WTC11 (cell line): ENCODE results near the gene FZR1. TPM values are rescaled to one million over a fixed set of nuclear protein-coding genes. Genes with fewer than 3 reads are reported as not detected.

Experiments
- ATAC-seq: fragments of 200-7000 bp; cut with Tn5 transposase; 2 replicates; pipeline ENCODE4 v1.10.0; 2021; ENCODE audit warnings: mild to moderate bottlenecking, moderate library complexity
- CTCF ChIA-PET: fragments of 300-600 bp; sonication (Branson Sonifier 250); formaldehyde crosslinking; loops from one replicate; lab custom pipeline; 2021; ENCODE audit warnings: antibody characterized with exemption; lab: Charles Lee
- POLR2A ChIA-PET: fragments of 350-600 bp; sonication (Branson Sonifier 250); formaldehyde crosslinking; loops from one replicate; lab custom pipeline; 2021; ENCODE audit warnings: antibody characterized with exemption; lab: Charles Lee
- DNase-seq: peaks from one replicate; pipeline ENCODE4 v3.0.0; 2021; ENCODE audit warnings: low spot score
- H3K27ac Mint-ChIP-seq: 2 replicates; pipeline ENCODE4 v1.8.0; 2021; ENCODE audit warnings: mixed read lengths
- H3K27me3 Mint-ChIP-seq: 2 replicates; pipeline ENCODE4 v1.8.0; 2021; ENCODE audit warnings: low read depth, mild to moderate bottlenecking, moderate library complexity, mixed read lengths
- H3K36me3 Mint-ChIP-seq: 2 replicates; pipeline ENCODE4 v1.8.0; 2021; ENCODE audit warnings: mixed read lengths
- H3K4me1 Mint-ChIP-seq: 2 replicates; pipeline ENCODE4 v1.8.0; 2022; ENCODE audit warnings: mixed read lengths
- H3K4me3 Mint-ChIP-seq: 2 replicates; pipeline ENCODE4 v1.8.0; 2021; ENCODE audit warnings: mild to moderate bottlenecking, moderate library complexity, mixed read lengths
- H3K9me3 Mint-ChIP-seq: 2 replicates; pipeline ENCODE4 v1.8.0; 2021; ENCODE audit warnings: mixed read lengths
- CREM ChIP-seq: sonication (generic); formaldehyde crosslinking; IDR thresholded peaks from 2 replicates; pipeline ENCODE4 v1.8.1; 2022; ENCODE audit warnings: mild to moderate bottlenecking, missing genetic modification reagents, moderate library complexity
- ELF4 ChIP-seq: sonication (generic); formaldehyde crosslinking; IDR thresholded peaks from 2 replicates; pipeline ENCODE4 v1.8.1; 2022; ENCODE audit warnings: low read depth, mild to moderate bottlenecking, moderate library complexity, missing genetic modification reagents
- ETV6 ChIP-seq: sonication (generic); formaldehyde crosslinking; IDR thresholded peaks from 2 replicates; pipeline ENCODE4 v1.8.1; 2022; ENCODE audit warnings: mild to moderate bottlenecking, missing genetic modification reagents
- FOXK1 ChIP-seq: sonication (generic); formaldehyde crosslinking; IDR thresholded peaks from 2 replicates; pipeline ENCODE4 v1.8.0; 2022; ENCODE audit warnings: mild to moderate bottlenecking, moderate library complexity, missing genetic modification reagents
- GTF2I ChIP-seq: fragments of 250-450 bp; sonication (Bioruptor Pico); conservative IDR thresholded peaks from 2 replicates; pipeline ENCODE4 v1.4.0; 2021; ENCODE audit warnings: mild to moderate bottlenecking
- IRF2 ChIP-seq: sonication (generic); formaldehyde crosslinking; IDR thresholded peaks from 2 replicates; pipeline ENCODE4 v1.8.0; 2022; ENCODE audit warnings: low read depth, missing genetic modification reagents, borderline replicate concordance
- JUN ChIP-seq: sonication (generic); formaldehyde crosslinking; IDR thresholded peaks from 2 replicates; pipeline ENCODE4 v1.8.0; 2023; ENCODE audit warnings: mild to moderate bottlenecking, missing genetic modification reagents
- NFE2L1 ChIP-seq: sonication (generic); formaldehyde crosslinking; IDR thresholded peaks from 2 replicates; pipeline ENCODE4 v1.8.1; 2023; ENCODE audit warnings: missing genetic modification reagents
- NFYB ChIP-seq: sonication (generic); formaldehyde crosslinking; conservative IDR thresholded peaks from 2 replicates; pipeline ENCODE4 v1.8.0; 2022; ENCODE audit warnings: low read depth, missing genetic modification reagents
- NR2C2 ChIP-seq: sonication (generic); formaldehyde crosslinking; IDR thresholded peaks from 2 replicates; pipeline ENCODE4 v1.8.0; 2022; ENCODE audit warnings: mild to moderate bottlenecking, missing genetic modification reagents
- USF1 ChIP-seq: sonication (generic); formaldehyde crosslinking; IDR thresholded peaks from 2 replicates; pipeline ENCODE4 v1.8.0; 2022; ENCODE audit warnings: mild to moderate bottlenecking, missing genetic modification reagents
- ZNF121 ChIP-seq: sonication (generic); formaldehyde crosslinking; IDR thresholded peaks from 2 replicates; pipeline ENCODE4 v1.8.0; 2023; ENCODE audit warnings: missing genetic modification reagents
- ZNF138 ChIP-seq: sonication (generic); formaldehyde crosslinking; conservative IDR thresholded peaks from 2 replicates; pipeline ENCODE4 v1.8.1; 2022; ENCODE audit warnings: mild to moderate bottlenecking, moderate library complexity, missing genetic modification reagents
- ZNF281 ChIP-seq: sonication (generic); formaldehyde crosslinking; IDR thresholded peaks from 2 replicates; pipeline ENCODE4 v1.8.0; 2023; ENCODE audit warnings: mild to moderate bottlenecking, missing genetic modification reagents
- ZNF317 ChIP-seq: sonication (generic); formaldehyde crosslinking; IDR thresholded peaks from 2 replicates; pipeline ENCODE4 v1.8.1; 2023; ENCODE audit warnings: low read depth, mild to moderate bottlenecking, moderate library complexity, missing genetic modification reagents, borderline replicate concordance
- ZNF396 ChIP-seq: fragments of 250-450 bp; sonication (Bioruptor Pico); IDR thresholded peaks from 2 replicates; pipeline ENCODE4 v1.8.0; 2021; ENCODE audit warnings: mild to moderate bottlenecking, moderate library complexity, borderline replicate concordance
- ZNF416 ChIP-seq: fragments of 250-450 bp; sonication (Bioruptor Pico); IDR thresholded peaks from 2 replicates; pipeline ENCODE4 v1.9.0; 2021; ENCODE audit warnings: mild to moderate bottlenecking, inconsistent platforms
- ZNF423 ChIP-seq: fragments of 250-450 bp; sonication (Bioruptor Pico); IDR thresholded peaks from 2 replicates; pipeline ENCODE4 v2.1.2; 2022; ENCODE audit warnings: mild to moderate bottlenecking, moderate library complexity
- total RNA-seq: library from RNA; stranded (reverse); gene quantifications from 3 replicates; pipeline ENCODE4 v1.2.3, GENCODE V29; 2021
- TF ChIP-seq, protein P1 (sequence below): fragments of 250-450 bp; sonication (Bioruptor Pico); conservative IDR thresholded peaks from 2 replicates; pipeline ENCODE4 v1.9.0; 2021; ENCODE audit warnings: mild to moderate bottlenecking
- TF ChIP-seq, protein P2 (sequence below): sonication (generic); formaldehyde crosslinking; IDR thresholded peaks from 2 replicates; pipeline ENCODE4 v1.8.0; 2023; ENCODE audit warnings: missing genetic modification reagents
- TF ChIP-seq, protein P3 (sequence below): sonication (generic); formaldehyde crosslinking; IDR thresholded peaks from 2 replicates; pipeline ENCODE4 v1.8.1; 2023; ENCODE audit warnings: mild to moderate bottlenecking, missing genetic modification reagents, moderate library complexity

FZR1 gene
- total RNA-seq, 1 experiment from 2014 or later = 60.8 TPM

- H3K4me3 Mint-ChIP-seq = no peak overlapping the region
- peaks cover 9% of the 10 kb centered on the region for H3K4me1 Mint-ChIP-seq
- H3K9me3 Mint-ChIP-seq = peaks cover 4% of the 10 kb centered on the region
- ChIA-PET POLR2A (interaction anchor here (0.7 kb wide), 1 partner anchor 1112 kb away, joined by 4 read pairs; the partner anchor contains the start of gene TIMM13), CTCF (interaction anchor here (0.6 to 3.4 kb wide), 2 partner anchors 13 to 14 kb away, joined by 3 to 22 read pairs; no protein-coding TSS in a partner anchor)
- ATAC-seq (no peak), DNase-seq (no peak)
- TF ChIP-seq GTF2I (CRISPR knock-in tag) = peak; percentile 81; the same call in 1 of the 2 replicates
- TF ChIP-seq, protein P1, sequence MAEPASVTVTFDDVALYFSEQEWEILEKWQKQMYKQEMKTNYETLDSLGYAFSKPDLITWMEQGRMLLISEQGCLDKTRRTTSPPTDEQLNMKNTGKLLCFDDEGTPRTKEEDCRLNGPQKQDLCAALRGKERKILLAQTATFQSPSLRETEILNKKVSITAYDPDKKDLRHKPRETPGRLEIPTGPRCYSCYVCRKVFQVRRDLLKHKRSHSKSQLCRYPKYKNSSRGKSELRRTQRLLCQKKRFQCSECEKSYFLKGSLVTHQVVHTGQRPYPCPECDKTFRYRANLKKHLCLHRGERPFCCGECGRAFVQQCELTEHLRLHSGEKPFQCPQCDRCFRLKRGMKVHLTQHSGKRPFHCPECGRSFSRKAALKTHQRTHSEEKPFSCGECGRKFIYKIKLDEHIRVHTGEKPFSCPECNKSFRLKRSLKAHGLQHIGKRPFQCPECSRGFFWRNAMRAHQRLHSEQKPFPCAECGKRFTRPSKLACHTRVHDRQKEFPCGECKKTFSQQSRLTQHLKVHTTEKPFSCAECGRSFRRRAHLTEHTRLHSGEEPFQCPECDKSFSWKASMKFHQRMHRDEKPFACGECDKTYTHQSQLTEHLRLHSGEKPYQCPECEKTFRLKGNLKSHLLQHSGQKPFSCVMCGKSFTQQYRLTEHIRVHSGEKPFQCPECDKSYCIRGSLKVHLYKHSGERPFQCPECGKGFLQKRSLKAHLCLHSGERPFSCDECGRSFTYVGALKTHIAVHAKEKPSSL (CRISPR knock-in tag) = no peak
- H3K27me3 Mint-ChIP-seq = no peaks in the 10 kb centered on the region
- H3K27ac Mint-ChIP-seq = no peak overlapping the region
- peaks cover 15% of the 10 kb centered on the region for H3K36me3 Mint-ChIP-seq
Observed at GRCh38 chr19:3539756-3540118, 33.6 kb downstream of the FZR1 start.

DNA sequence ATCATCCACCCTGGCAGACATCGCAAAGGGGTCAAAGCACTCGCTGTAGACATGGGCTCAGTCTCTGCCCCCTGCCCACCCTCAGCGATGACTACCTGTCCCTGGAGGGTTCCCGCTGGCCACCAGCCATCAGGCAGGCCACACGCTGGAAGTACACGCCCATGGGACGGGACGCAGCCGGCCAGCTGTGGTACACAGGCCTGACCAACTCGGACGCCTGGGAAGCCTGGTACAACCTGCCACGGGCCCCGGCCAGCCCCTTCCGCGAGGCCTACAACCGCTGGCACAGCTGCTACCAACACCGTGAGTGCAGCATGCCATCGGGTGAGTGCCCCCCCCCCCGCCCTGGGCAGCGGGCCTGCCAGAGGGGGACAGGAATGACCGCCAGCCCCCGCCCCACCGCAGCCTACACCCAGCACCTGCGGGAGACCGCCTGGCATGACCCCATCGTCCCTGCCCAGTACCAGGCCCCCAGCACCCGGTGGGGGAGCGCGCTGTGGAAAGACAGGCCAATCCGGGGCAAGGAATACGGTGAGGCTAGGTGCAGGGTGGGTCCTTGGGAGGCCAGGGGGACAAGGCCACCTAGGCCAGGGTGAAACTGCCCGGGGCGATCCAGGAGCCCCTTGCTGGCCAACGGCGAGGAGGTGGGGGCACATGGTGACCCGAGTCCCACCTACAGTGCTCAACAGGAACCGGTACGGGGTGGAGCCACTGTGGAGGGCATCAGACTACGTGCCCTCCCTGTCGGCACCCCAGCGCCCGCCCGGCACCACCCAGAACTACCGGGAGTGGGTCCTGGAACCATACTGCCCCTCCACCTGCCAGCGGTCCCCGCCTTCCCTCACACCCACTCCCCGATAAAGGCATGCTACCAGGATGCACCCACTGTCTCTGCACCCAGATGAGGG, 37.3 kb downstream of the FZR1 start:
- H3K36me3 Mint-ChIP-seq = peaks cover 6% of the 10 kb centered on the region
- ChIA-PET POLR2A (no interaction called here), CTCF (interaction anchor here (0.7 to 4.4 kb wide), 3 partner anchors 33 to 258 kb away, joined by 3 to 115 read pairs (median 4); no protein-coding TSS in a partner anchor)
- TF ChIP-seq FOXK1 (CRISPR knock-in tag) = no peak
- no peak for TF ChIP-seq ZNF396 (CRISPR knock-in tag)
- TF ChIP-seq ELF4 = no peak
- TF ChIP-seq IRF2 (CRISPR knock-in tag) = no peak
- TF ChIP-seq USF1 (CRISPR knock-in tag) = no peak
- no peak overlapping the region for H3K4me3 Mint-ChIP-seq
- no peak for ATAC-seq
- H3K9me3 Mint-ChIP-seq = peaks cover 4% of the 10 kb centered on the region
- H3K4me1 Mint-ChIP-seq = peaks cover 8% of the 10 kb centered on the region
- no peaks in the 10 kb centered on the region for H3K27me3 Mint-ChIP-seq
- DNase-seq = no peak
- no peak overlapping the region for H3K27ac Mint-ChIP-seq

GRCh38 chr19:3544058-3544376, 37.9 kb downstream of the FZR1 start:
- TF ChIP-seq ZNF121 (CRISPR knock-in tag) (no peak), ZNF423 (no peak), ZNF396 (CRISPR knock-in tag) (no peak), ZNF317 (CRISPR knock-in tag) (no peak), JUN (CRISPR knock-in tag) (no peak), ETV6 (no peak), NFE2L1 (CRISPR knock-in tag) (no peak), ZNF416 (CRISPR knock-in tag) (no peak), ZNF138 (CRISPR knock-in tag) (no peak), NFYB (CRISPR knock-in tag) (no peak), ZNF281 (CRISPR knock-in tag) (no peak), CREM (no peak), NR2C2 (CRISPR knock-in tag) (no peak)
- TF ChIP-seq, protein P2, sequence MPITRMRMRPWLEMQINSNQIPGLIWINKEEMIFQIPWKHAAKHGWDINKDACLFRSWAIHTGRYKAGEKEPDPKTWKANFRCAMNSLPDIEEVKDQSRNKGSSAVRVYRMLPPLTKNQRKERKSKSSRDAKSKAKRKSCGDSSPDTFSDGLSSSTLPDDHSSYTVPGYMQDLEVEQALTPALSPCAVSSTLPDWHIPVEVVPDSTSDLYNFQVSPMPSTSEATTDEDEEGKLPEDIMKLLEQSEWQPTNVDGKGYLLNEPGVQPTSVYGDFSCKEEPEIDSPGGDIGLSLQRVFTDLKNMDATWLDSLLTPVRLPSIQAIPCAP (CRISPR knock-in tag) = no peak
- TF ChIP-seq, protein P3, sequence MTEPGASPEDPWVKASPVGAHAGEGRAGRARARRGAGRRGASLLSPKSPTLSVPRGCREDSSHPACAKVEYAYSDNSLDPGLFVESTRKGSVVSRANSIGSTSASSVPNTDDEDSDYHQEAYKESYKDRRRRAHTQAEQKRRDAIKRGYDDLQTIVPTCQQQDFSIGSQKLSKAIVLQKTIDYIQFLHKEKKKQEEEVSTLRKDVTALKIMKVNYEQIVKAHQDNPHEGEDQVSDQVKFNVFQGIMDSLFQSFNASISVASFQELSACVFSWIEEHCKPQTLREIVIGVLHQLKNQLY = no peak
- H3K36me3 Mint-ChIP-seq = peaks cover 6% of the 10 kb centered on the region
- CTCF ChIA-PET = interaction anchor here (1.2 to 4.4 kb wide), 2 partner anchors 32 to 444 kb away, joined by 6 to 115 read pairs; no protein-coding TSS in a partner anchor
- H3K4me3 Mint-ChIP-seq = no peak overlapping the region
- peaks cover 4% of the 10 kb centered on the region for H3K9me3 Mint-ChIP-seq
- ATAC-seq (no peak), DNase-seq (no peak)
- H3K27ac Mint-ChIP-seq = no peak overlapping the region
- no peaks in the 10 kb centered on the region for H3K27me3 Mint-ChIP-seq
- peaks cover 5% of the 10 kb centered on the region; the same call in 1 of the 2 replicates for H3K4me1 Mint-ChIP-seq
- POLR2A ChIA-PET = no interaction called here
